Esophagus muscularis mucosa (tissue), 4 donors: ENCODE data around the gene CD79A. TPM values are rescaled to one million over a fixed set of nuclear protein-coding genes. Genes with fewer than 3 reads are reported as not detected.

ENCODE experiments used
- DNase-seq: peaks from one replicate; pipeline ENCODE4 v3.0.0-alpha.2; 2017; ENCODE audit errors: extremely low spot score
- H3K27ac ChIP-seq, 4 donors: fragments of 200-600 bp; sonication (generic); replicated peaks in 1 of 4; 1 replicate in 3 of 4; 2 replicates in 1 of 4; pipeline ENCODE4 v1.5.1; 2016 to 2019; ENCODE audit warnings: mild to moderate bottlenecking in 1 of 4
- H3K27me3 ChIP-seq, 4 donors: fragments of 200-600 bp; sonication (generic); one replicate each; pipeline versions ENCODE4 v1.5.1 to v1.6.0; 2016 to 2019
- H3K36me3 ChIP-seq, 4 donors: fragments of 200-600 bp; sonication (generic); one replicate each; pipeline ENCODE4 v1.5.1; 2016 to 2019
- H3K4me1 ChIP-seq, 4 donors: fragments of 200-600 bp; sonication (generic); one replicate each; pipeline ENCODE4 v1.5.1; 2016 to 2019
- H3K4me3 ChIP-seq, 4 donors: fragments of 200-600 bp; sonication (generic); 1 replicate in 2 of 4; 2 replicates in 2 of 4; pipeline ENCODE4 v1.5.1; 2016 to 2019; ENCODE audit warnings: mild to moderate bottlenecking in 4 of 4, moderate library complexity in 1 of 4
- H3K9me3 ChIP-seq, 4 donors: fragments of 200-600 bp; sonication (generic); 1 replicate in 3 of 4; 2 replicates in 1 of 4; pipeline ENCODE4 v1.5.1; 2016 to 2019
- EP300 ChIP-seq: sonication (generic); formaldehyde crosslinking; IDR thresholded peaks from one replicate; pipeline ENCODE4 v1.6.1; 2017; ENCODE audit warnings: antibody characterized with exemption
- POLR2A ChIP-seq: fragments of 450-650 bp; IDR thresholded peaks from one replicate; pipeline ENCODE4 v1.6.1; 2017; ENCODE audit warnings: antibody characterized with exemption, moderate library complexity, mild to moderate bottlenecking, low read depth
- POLR2AphosphoS5 ChIP-seq, 2 donors: sonication (generic); formaldehyde crosslinking; IDR thresholded peaks; one replicate each; pipeline ENCODE4 v1.6.1; 2017; ENCODE audit warnings: antibody characterized with exemption in 2 of 2
- WGBS: methylation state at CpG from one replicate; pipeline ENCODE4 v1.1.5; 2018; 5-methylcytosine and 5-hydroxymethylcytosine counted together
- intact Hi-C: fragments of 100-400 bp; cut with DNase I; formaldehyde crosslinking; loops from one replicate; pipeline ENCODE4 v1.15.1; 2023
- total RNA-seq, 4 donors: library from RNA; depleted of rRNA; stranded (reverse); fragments of >200 nt; gene quantifications; one replicate each; pipeline versions ENCODE4 v1.1.0 to v1.2.1, GENCODE V29; 2016
- TF ChIP-seq, protein P1 (sequence below), 3 experiments: fragments of 200-600 bp in 2 of 3; fragments of 450-650 bp in 1 of 3; sonication (generic) in 2 of 3; IDR thresholded peaks; one replicate each; pipeline ENCODE4 v1.5.1; 2017 to 2019; ENCODE audit warnings: antibody characterized with exemption in 3 of 3, mild to moderate bottlenecking in 2 of 3, moderate library complexity in 1 of 3

CD79A gene
- total RNA-seq, 4 donors from 2014 or later: 0.71 to 2.2 TPM; not detected in 2

GRCh38 chr19:41925208-41926003 lies 48.3 kb downstream of the CD79A start:
- Histone ChIP-seq H3K27ac (no peak overlapping the region), H3K36me3 (no peaks in the 10 kb centered on the region), H3K27me3 (peaks cover 5 to 100% (median 84%) of the 10 kb centered on the region in 4 donors), H3K4me1 (peaks cover 17 to 24% (median 20%) of the 10 kb centered on the region in 4 donors), H3K4me3 (no peak overlapping the region), H3K9me3 (no peaks in the 10 kb centered on the region)
- TF ChIP-seq POLR2AphosphoS5 (IDR thresholded peaks at IDR 0.05): no peak
- TF ChIP-seq, protein P1, sequence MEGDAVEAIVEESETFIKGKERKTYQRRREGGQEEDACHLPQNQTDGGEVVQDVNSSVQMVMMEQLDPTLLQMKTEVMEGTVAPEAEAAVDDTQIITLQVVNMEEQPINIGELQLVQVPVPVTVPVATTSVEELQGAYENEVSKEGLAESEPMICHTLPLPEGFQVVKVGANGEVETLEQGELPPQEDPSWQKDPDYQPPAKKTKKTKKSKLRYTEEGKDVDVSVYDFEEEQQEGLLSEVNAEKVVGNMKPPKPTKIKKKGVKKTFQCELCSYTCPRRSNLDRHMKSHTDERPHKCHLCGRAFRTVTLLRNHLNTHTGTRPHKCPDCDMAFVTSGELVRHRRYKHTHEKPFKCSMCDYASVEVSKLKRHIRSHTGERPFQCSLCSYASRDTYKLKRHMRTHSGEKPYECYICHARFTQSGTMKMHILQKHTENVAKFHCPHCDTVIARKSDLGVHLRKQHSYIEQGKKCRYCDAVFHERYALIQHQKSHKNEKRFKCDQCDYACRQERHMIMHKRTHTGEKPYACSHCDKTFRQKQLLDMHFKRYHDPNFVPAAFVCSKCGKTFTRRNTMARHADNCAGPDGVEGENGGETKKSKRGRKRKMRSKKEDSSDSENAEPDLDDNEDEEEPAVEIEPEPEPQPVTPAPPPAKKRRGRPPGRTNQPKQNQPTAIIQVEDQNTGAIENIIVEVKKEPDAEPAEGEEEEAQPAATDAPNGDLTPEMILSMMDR (IDR thresholded peaks at IDR 0.05): no peak
- no peak for TF ChIP-seq EP300
- TF ChIP-seq POLR2A: no peak
- DNase-seq: no peak
- intact Hi-C loops: no loop called here
- WGBS: 44% methylated on average over 7 of the region's 7 CpGs

- 21% methylated on average over 21 of the region's 27 CpGs for WGBS
- intact Hi-C loops: no loop called here
- Histone ChIP-seq H3K27me3 (peaks cover 5 to 100% (median 84%) of the 10 kb centered on the region in 4 donors), H3K36me3 (no peaks in the 10 kb centered on the region), H3K27ac (no peak overlapping the region), H3K4me1 (peaks cover 17 to 24% (median 19%) of the 10 kb centered on the region in 4 donors), H3K4me3 (no peak overlapping the region), H3K9me3 (no peaks in the 10 kb centered on the region)
- TF ChIP-seq POLR2AphosphoS5 (IDR thresholded peaks at IDR 0.05) (no peak), POLR2A (no peak), EP300 (no peak)
- TF ChIP-seq, protein P1 (IDR thresholded peaks at IDR 0.05): no peak
- no peak for DNase-seq
These were observed 49.1 kb downstream of the CD79A start for GRCh38 chr19:41926028-41926762.

- TF ChIP-seq, protein P1 (IDR thresholded peaks at IDR 0.05): no peak
- no peak for TF ChIP-seq POLR2A
- no peak for TF ChIP-seq POLR2AphosphoS5 (IDR thresholded peaks at IDR 0.05)
- no peak for TF ChIP-seq EP300
- Histone ChIP-seq H3K27ac (no peak overlapping the region), H3K4me1 (peaks cover 17 to 24% (median 19%) of the 10 kb centered on the region in 4 donors), H3K4me3 (no peak overlapping the region), H3K36me3 (no peaks in the 10 kb centered on the region), H3K27me3 (peaks cover 5 to 100% (median 82%) of the 10 kb centered on the region in 4 donors), H3K9me3 (no peaks in the 10 kb centered on the region)
- no peak for DNase-seq
- intact Hi-C loops: no loop called here
- WGBS: 53% methylated on average over 16 of the region's 16 CpGs
These were observed 49.9 kb downstream of the CD79A start for GRCh38 chr19:41926763-41927496.

DNA sequence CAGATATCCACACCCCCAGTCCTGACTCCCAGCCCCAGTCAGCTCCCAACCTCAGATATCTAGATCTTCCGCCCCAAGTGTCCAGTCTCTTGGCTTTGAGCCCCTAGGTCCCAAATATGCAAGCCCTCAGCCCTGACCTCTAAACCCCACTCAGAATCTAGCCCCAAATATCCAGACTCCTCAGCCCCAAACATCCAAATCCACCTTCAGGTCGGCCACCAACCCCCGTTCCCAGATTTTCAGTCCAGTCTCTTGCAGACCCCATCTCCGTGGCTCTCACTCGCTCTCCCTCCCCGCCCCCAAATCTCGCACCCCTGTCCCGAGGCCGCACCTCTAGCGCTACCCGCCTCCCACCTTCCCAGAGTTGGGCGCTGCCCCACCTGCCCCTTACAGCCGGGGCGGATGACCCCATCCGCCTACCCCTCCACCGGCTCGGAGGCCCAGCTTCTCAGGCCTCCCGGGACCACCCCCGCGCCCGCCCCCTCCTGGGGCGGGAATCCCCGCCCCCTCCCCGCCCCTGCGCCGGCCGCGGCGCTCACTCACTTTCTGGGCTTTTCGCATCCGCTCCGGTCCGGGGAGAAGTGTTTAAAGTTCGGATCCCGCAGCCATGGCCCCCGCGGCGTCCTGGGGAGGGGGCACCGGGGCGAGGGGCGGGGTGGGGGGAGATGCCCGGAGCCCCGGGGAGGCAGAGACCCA lies 50.6 kb downstream of the CD79A start:
- no peak for DNase-seq
- H3K4me3 ChIP-seq: peak overlapping the region; percentile 39 to 58 (median 44)
- TF ChIP-seq POLR2AphosphoS5 (IDR thresholded peaks at IDR 0.05): no peak
- no peak for TF ChIP-seq EP300
- no peak for TF ChIP-seq POLR2A
- TF ChIP-seq, protein P1 (IDR thresholded peaks at IDR 0.05): no peak
- peaks cover 5 to 100% (median 81%) of the 10 kb centered on the region in 4 donors for H3K27me3 ChIP-seq
- H3K9me3 ChIP-seq: no peaks in the 10 kb centered on the region
- peaks cover 17 to 26% (median 22%) of the 10 kb centered on the region in 4 donors for H3K4me1 ChIP-seq
- 9% methylated on average over 27 of the region's 43 CpGs for WGBS
- H3K27ac ChIP-seq: no peak overlapping the region
- H3K36me3 ChIP-seq: no peaks in the 10 kb centered on the region
- intact Hi-C loops: no loop called here
